Hepatic stellate cell (primary cell): ENCODE measurements around the gene C1orf21.

ENCODE experiments used
- DNase-seq: peaks from one replicate; pipeline ENCODE4 v3.0.0; 2011; ENCODE audit warnings: low spot score

The C1orf21 gene

DNA sequence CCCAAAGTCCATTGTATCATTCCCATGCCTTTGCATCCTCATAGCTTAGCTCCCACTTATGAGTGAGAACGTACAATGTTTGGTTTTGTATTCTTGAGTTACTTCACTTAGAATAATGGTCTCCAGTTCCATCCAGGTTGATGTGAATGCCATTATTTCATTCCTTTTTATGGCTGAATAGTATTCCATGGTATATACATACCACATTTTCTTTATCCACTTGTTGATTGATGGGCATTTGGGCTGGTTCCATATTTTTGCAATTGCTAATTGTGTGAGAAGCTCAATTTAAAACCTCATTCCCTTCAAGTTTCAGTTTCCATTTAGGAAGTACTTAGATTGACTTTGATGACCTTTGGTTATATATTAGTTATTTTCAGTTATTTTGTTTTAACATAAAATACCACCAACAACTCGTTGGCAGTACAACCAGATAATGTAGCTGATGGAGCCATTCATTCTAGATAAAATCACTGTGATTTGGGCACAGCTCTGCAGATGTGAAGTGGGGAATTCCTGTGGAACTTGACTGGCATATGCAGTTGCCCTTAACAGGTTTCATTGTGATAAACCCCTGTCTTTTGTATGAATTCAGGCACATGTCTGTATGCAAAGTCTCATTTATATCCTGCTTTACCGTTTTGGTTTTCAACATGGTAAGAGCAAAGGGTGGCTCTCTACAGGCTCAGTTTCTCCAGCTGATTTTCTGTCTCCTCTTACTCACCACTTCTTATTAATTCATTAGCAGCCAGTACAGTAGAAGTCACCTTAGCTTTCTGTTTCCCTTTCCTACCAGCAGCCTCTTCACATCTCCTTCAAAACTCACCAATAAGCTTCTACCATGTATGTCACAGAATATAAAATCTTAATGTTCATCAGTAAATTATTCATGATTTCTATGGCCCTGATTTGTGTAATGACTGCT, 170.9 kb downstream of the C1orf21 start:
- no peak for DNase-seq

DNA sequence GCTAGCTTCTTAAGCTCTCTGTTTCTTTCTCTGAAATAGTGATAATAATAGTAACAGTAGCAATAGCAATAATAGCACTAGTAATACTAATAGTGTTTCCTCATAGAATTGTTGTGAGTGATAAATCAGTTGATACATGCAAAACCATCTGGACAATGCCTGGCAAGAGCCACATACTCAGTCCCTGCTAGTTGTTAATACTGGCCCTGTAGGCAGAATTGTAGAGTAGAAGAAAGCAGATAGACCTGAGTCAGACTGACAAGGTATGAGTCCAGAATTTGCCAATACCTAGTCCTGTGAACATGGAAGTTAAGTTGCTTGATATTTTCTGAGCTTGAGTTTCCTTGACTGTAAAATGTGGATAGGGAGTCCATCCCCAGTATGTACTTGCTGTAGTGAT, 171.9 kb downstream of the C1orf21 start:
- DNase-seq, result no peak

DNA sequence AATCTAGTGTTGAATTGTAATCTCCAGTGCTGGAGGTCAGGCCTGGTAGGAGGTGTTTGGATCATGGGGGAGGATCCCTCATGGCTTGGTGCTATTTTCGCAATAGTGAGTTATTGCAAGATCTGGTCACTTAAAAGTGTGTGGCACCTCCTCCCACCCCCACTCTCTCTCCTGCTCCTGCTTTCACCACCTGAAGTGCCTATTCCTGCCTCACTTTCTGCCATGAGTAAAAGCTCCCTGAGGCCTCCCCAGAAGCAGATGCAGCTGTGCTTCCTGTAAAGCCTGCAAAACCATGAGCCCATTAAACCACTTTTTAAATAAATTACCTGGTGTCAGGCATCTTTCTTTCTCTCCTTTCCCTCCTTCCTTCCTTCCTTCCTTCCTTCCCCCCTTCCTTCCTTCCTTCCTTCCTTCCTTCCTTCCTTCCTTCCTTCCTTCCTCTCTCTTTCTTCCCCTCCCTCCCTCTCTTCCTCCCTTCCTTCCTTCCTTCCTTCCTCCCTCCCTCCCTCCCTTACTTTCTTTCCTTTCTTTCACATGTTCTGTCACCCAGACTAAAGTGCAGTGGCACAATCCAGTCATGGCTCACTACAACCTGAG, 172.4 kb downstream of the C1orf21 start:
- no peak for DNase-seq

DNA sequence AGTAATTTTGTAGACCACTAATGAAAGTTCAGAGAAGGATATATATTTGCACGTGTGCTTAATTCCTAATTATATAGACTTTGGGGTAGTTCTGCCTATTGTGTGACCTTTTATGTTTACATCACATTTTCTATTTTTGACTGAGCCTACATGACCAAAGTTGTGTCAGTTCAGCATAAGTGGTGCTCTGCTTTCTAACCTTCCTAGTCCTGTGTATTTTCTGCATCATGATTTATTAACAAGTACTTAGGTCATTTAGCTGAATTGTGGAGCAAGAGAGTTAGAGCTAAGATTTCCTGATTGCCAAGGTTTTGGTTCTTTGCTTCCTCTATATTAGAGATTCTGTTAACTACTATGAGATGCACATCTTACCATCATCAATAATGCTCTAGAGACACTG, 176.0 kb downstream of the C1orf21 start:
- DNase-seq, result no peak

DNA sequence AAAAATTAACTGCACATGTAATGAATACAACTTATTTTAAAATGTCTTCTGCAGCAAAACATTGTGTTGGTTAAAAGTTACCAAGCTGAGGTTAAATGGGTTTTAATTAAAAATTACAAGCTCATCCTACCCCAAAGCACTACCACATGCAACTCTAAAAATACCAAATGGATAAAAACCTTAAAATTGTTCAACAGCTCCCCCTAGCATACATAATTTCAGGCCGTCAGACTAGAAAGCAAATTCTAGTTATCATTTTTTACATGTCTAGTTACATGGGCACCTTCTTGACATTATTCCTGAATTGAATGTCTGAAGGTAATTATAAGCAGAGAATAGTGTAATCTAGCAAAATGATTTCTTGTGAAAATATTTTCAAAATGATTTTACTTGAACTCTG, 176.5 kb downstream of the C1orf21 start:
- DNase-seq, result peak; percentile 21

DNA sequence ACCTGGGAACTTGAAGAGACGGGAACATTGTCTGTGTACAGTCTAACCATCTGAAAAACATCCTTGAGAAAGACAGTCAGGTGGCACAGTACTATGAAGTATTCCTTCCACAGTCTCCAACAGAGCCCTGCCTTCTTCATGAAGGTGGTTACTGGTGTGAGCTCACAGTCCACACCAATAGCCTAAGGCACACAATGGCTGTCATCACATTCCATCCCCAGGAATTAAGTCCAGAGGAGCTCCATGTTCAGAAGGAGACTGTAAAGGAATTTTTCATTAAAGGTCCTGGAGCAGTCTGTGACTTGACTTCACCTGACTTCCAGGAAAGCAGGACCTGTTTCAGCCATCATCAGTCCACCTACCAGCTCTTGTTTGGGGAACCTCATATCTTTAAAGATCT, 180.2 kb downstream of the C1orf21 start:
- no peak for DNase-seq

DNA sequence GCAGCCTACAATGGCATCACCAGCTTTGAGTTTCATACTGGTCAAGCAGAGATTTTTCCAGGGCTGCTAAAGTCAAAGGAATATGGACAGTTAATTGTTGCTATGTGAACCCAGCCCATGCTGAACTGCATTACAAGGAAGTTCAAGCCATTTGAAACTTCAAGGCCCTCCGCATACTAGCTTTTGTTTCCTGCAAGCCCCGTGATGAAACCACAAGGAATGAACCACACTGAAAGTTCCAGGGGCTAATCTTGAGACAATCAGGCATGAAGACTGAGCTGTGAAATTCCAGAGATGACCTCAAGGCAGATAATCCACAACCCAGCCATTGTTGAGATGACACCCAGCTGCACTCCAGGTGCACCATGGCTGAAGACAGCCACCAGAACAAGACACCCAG, 180.8 kb downstream of the C1orf21 start:
- no peak for DNase-seq

DNA sequence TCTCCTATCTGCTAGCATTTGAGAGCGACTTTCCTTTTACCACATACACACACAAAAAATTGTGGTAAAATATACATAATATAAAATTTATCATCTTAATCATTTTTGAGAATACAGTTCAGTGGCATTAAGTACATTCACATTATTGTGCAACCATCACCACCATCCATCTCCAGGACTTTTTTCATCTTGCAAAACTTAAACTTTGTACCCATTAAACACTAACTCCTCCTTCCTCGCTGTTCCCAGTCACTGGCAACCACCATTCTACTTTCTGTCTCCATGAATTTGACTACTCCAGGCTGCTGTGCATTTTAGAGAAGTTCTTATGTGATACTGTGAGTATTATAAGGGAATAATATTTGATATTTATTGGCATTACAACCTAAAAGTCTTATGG, 181.3 kb downstream of the C1orf21 start:
- no peak for DNase-seq

DNA sequence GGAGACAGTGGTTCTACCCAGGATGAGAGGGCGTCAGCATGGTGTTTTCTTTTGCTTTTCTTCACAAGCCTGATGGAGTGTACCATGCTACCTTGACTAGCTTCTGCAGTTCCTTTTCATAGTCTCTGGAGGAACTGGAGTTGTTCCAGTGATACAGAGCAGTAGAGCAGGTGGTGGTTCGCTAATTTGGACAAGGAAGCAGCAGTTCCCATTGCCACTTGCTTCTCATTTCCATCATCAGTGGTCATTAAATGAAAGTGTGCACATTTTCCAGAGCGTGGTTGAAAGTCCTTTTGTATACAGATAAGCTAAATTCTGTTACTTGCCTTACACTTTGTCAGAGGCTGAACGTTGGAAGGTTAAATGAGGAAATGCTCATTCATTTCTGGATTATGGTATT, 182.3 kb downstream of the C1orf21 start:
- DNase-seq, result no peak

DNA sequence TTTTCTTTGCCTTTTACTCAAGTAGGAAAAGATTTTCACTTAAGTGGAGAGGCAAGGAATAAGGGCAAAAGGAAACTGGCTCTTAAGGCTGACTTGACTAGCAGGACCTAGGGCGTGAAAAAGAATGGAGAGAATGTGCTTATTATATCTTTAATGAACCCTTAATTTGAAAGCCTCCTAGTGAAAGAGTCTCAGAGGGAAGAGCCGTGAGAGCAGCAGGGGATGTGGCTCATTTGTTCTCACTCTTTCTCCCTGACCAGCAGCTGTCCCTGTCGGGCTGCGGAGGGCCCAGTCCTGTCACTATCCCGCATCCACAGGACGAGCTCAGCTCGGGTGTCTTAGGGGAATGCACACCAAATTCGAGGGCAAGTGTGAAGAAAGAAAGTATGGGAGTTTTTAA, 187.8 kb downstream of the C1orf21 start:
- DNase-seq, result no peak

DNA sequence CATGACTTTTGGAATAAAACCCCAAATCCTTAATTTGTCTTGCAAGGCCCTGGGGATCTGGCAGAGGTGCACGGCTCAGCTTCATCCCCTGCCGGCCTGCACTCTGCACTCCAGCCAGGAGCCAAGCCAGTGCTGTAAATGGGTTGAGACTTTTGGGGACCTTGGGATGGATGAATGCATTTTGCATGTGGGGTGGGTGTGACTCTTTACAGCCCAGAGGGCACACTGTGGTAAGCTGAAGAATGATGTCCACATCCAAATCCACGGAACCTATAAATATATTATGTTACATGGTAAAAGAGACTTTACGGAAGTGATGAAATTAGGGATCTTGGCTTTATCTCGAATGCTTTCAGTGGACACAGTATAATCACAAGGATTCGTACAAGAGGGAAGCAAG, 190.0 kb downstream of the C1orf21 start:
- DNase-seq, result no peak

DNA sequence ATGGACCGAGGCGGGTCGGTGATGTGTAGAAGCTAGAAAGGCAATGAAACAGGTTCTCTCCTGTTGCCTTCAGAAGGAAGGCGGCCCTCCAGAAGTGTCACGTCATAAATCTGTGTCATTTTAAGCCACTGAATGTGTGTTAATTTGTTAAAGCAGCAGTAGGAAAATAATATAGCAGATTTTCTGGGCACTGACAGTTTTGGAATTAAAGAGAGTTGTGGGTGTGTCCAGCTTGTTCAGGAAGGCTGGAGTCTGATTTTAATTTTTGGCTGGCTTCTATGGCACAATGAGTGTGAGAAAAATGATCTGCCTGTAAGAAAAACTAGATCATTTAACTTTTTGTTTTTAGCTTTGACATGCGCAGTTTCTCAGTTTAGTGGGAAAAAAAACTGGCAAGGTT, 190.5 kb downstream of the C1orf21 start:
- DNase-seq, result no peak

DNA sequence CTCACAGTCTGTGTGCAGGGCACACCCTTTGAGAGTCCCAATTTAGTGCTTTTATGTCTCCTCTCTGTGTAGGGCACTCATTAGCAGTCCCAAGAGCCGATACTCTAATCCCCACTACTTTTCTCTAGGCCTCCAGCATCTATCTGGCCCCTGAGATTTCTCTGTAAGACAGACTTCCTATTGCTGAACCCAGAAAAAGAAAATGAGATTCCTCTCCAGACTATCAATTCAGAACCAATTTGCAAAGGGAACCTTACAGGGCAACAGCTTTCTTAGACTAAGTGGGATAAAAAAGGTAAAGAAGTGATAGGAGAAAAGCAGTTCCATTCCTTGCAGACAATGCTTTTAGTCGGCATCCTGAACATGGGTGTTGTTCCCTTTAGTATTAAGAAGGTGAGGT, 195.6 kb downstream of the C1orf21 start:
- DNase-seq, result no peak

DNA sequence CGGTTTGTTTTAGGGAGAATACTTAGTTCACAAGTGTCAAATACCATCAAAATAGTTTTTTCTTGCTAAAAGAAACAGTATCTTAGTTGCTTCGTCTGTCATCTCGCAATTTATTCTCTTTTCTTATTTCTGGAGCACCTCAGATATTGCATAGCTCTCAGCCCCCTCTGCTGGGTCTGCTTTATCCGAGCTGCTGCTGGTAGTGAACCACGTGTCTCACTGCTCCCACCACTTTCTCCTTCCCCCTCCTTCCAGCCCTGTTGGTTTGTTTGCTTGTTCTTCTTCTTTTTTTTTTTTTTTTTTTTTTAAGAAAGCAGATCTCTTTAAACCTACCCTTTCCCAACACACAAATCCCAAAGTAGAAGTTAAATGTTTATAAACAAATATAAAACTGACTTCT, 197.0 kb downstream of the C1orf21 start:
- no peak for DNase-seq

DNA sequence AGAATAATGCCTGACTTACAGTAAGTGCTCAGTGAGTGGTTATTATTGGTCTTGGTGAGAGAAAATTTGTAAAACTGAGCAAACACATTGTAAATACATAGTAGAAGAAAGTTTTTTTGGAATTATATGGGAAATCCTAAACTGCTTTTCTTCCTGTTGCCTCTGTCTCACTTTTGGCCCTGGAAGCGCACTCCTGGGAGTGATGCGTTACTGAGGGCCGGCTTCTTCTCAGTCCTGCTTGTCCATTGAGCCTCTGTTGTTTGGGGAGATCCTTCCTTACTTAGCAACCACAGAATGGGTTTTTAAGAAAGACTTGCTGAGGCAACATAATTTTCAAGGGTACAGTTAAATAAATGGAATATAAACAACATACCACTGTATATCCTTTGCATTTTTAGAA, 201.9 kb downstream of the C1orf21 start:
- no peak for DNase-seq

DNA sequence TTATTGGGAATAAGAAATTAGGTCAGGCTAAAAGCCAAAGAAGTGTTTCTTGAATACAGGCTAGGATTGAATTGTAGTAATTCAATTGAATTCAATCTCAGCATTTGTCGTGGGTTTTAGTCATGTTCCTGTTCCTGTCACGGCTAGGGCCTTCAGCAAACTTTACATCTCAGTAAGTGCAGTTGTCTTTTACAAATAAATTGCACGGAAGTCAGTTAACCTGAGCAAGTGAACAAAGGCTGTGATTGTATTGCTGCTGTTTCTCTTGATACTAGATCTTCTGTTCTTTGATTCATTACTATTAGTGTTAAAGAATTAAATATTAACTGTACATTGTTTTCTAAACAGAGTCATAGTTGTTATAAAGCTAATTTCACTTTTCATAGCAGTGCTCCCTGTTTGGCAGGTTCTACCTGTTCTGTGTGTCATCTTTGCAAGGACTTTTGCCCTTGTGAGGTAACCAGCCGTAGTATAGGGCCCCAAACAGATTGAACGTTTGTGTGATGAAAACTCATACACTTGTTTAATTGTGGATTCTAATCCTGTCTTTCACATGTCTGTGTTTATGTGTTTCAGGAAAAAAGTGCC, 203.4 kb downstream of the C1orf21 start:
- DNase-seq, result no peak

DNA sequence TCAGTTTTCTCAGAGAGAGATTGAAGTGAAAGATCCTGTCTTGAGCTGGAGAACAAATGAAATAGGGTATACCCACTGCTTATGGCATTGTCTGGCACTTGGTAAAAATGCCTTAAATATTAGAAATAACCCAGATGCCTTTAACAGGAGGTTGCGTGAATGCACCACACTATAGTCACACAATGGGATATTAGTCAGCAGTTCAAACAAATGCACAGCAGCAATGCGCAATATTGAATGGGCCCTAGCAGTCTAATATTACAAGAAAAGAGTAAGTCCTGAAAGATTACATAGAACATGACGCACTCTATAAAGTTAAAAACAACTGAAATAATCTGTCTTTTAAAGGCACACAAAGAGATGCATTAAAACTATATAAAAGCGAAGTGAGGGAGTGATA, 206.8 kb downstream of the C1orf21 start:
- DNase-seq, result no peak

DNA sequence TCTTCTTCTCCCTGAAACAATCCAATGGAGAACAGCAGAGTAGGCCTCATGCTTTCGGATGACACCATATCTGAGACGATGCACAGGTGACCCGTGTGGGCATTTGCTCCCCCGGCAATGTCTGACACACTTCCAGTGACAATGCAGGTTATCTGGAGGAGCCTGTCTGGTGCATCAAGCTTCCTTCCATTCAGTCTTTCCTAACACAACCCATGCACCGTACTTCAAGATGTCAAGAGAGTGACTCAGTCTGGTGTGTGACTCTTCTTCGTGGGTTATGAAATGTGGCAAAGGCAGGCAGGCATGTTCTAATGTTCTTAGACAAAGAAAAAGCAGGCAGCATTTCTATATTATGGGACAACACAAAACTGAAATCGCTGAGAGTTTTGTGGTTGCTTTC, 208.8 kb downstream of the C1orf21 start:
- peak; percentile 44 for DNase-seq

DNA sequence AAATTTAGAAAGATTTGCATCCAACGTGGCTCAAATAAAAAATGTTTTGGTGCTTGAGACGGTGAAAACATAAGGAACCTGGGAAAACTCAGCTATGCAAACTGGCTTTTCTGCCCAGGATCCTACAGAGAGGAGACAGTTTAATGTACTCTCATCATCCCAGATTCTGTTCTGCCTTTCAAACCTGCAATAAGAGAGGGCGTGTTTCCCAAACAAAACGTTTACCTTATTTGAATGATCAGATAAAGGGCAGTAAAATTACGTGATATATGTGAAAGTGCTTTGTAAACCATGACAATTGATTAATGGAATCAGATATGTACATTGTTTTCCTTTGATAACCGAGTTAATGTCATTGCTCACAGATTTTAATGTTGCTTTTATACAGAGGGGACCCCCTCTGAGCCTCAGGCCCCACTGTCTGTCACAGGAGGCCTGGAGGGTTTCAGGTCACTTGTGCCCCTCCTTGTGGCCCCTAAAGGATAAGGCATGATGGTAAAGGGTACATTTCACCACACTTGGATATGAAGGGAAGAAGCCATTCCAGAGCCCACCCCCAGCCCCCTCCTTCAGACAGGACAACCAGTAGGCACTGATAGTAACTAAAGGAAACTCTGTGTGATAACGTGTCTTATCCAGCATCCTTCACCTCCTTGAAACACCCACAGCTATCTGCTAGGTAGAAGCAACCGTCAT, 210.3 kb downstream of the C1orf21 start:
- DNase-seq, result no peak

DNA sequence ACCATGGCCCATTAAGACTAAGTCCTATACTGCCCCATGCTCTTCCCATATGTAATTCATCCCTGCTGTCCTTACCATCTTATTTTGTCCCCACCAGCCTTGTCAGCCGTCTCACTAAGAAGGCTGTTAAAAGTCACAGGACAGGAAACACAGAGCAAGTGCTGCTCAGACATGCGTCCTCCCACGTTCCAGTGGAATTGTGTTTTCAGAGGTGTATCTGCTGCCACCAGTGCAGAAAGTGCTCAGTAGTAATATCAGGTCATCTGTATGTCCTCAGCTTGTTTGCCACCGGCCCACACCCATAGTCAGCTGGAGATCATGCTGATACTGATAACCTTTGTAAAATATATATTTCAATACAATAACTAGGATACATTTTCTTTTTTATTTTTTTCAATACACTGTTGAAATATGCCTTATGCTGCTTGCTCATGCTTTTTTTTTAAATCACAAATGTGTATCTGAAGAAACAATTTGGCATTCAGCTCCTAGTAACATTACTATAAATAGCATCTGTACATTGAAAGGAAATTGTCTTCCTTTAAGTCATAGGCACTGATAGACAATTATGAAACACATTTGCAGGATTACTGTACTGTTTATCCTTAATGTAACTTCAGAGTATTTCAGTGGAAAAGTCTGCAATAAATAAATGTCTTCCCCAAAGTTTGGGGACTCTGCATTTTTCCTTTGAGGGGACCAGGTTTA, 211.0 kb downstream of the C1orf21 start:
- no peak for DNase-seq

DNA sequence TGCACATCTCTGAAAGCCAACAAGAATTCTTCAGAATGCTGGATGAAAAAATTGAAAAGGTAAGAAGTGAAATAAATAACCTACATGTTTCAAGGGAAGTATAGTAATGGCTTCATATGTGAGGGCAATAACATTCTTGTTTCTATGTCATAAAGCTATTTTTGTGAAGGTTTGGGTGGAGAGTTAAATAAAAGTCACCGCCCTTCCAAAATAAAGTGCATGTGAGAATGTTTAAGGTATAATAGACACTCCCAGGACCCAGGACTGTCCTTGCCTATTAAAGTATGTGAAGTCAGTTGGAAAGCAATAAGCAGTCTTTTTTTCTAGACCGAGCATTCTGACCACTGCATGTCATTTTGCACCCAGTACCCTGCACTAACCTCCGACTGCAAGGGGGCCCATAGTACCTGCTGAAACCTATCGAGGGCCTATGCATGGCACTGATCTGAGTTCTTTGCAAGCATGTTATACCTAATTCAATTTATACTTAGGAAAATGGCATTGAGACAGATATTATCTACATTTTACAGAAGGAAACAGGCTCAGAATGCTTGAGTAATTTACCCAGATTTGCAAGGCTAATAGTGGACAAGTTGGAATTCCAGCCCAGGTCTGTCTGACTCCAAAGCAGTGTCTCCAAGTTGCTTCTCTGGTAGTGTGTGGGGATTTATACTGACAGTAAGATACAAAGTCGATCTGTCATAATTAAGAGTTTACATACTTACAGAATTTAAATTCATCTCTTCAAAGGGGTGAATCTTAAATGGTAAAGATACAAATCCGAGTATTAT, 211.8 kb downstream of the C1orf21 start:
- DNase-seq, result no peak
